ENCODE measurements around the gene CLTCL1.

- TF ChIP-seq CTCF (IDR thresholded peaks at IDR 0.05) (no peak), POLR2AphosphoS5 (IDR thresholded peaks at IDR 0.05) (no peak), POLR2A (IDR thresholded peaks at IDR 0.05) (no peak)
Measured at GRCh38 chr22:19131685-19132015, 159.9 kb downstream of the CLTCL1 start.

Measured in prostate gland (tissue), 2 donors.